CD4-positive, alpha-beta T cell treated with Interferon gamma for 1 hour (primary cell): ENCODE measurements around the gene NBDY.

ENCODE experiments used
- DNase-seq: peaks from one replicate; pipeline ENCODE4 v3.0.0-alpha.2; 2020

Gene NBDY

GRCh38 chrX:56787734-56788152 lies 58.7 kb downstream of the NBDY start:
- DNase-seq = no peak

DNA sequence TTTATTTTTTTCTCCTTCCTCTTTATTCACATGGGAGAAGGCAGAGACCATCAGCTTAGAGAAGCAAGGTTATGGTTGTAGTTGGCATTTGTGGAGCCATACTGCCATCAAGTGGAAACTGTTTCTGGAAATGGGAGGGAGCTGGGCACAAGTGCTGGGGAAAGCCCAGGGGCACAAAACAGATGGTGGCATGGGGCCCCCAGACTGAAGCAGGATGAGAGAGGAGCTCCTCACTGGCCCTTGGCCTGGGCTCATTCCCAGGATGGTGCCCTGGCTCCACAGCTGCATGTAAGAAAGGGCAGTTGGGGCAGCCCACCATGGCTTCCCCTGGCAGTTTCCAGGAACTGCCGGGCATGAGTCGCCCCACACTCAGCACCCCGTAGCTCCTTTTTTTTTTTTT lies 59.2 kb downstream of the NBDY start:
- DNase-seq = no peak

DNA sequence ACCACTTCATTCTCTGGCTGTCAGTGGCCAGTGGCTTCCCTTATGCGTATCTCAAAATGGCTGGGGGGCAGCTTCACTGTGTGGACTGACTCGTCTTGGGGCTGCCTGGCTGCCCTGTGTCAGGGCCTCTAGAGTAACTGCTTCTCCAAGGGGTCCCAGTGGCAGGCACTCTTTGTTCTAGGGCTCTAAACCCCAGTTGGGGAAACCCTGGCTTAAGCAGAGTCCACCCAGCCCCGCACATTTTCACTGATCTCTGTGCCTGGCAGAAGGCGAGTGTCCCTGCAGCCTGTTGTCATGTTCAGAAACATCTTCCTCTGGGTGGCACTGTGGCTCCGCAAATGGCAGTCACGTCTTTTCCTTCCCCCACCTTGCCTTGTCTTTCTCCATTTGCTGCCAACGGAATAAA lies 59.7 kb downstream of the NBDY start:
- DNase-seq = peak; percentile 59

DNA sequence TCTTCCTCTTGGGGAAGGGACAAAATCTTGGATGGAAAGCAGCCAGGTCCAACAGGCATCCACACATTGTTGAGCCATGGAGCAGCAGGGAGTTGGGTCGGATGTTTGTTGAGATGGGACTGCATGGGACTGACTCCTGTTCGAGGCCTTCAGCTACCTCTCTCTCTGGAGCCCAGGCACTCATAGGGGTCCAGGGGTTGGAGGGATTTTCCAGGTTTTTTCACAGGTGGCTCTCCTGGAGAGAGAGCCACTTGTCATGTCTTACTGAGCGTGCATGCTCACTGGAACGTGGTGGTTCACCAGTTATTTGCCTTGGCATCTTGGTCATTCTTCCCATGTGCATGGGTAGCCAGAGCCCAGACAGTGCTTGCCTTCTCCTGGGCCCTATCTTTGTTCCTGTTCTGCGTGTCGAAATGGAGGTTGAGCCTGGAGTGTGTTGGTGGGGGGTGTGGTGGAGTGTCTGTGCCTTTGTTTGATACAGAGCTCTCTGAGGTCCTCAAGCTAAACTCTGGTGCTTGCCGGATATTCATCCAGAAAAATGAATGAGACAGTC lies 60.6 kb downstream of the NBDY start:
- no peak for DNase-seq

DNA sequence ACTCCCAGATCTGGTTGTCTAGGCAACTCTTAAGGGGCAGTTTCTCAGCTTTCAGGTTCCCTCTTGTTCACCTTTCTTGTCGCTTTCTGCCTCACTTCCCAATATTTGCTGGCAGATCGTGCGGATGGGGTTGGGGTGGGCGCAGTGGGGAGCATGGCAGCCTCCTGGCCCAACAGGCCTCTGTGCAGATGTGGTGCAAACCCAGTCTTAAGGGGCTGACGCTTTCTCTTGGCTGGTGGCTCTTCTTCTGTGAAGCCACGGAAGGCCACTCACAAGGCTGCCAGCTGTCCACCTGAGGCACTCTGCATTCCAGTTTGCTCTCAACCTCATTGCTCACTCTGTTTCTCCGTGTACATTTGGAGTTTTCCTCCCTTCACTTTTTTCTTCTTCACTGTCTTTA lies 61.7 kb downstream of the NBDY start:
- DNase-seq = no peak

GRCh38 chrX:56791456-56791855 lies 62.4 kb downstream of the NBDY start:
- DNase-seq = no peak

- DNase-seq = no peak
Observed at GRCh38 chrX:56792270-56793111, 63.4 kb downstream of the NBDY start.

DNA sequence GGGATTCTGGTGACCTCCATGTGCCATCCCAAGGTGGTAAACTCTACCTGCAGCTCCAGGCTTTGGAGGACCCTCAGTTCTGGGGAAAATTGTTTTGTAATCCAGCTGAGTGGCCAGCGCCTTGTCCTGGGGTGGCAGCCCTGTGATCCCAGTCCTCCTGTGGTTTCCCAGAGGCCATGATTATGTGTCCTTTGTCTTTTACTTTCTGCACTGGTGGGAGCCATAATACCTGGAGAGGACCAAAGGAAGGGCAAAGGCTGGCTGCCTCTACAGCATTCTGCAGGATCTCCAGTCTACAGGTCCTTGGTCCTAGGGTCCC lies 64.0 kb downstream of the NBDY start:
- no peak for DNase-seq

DNA sequence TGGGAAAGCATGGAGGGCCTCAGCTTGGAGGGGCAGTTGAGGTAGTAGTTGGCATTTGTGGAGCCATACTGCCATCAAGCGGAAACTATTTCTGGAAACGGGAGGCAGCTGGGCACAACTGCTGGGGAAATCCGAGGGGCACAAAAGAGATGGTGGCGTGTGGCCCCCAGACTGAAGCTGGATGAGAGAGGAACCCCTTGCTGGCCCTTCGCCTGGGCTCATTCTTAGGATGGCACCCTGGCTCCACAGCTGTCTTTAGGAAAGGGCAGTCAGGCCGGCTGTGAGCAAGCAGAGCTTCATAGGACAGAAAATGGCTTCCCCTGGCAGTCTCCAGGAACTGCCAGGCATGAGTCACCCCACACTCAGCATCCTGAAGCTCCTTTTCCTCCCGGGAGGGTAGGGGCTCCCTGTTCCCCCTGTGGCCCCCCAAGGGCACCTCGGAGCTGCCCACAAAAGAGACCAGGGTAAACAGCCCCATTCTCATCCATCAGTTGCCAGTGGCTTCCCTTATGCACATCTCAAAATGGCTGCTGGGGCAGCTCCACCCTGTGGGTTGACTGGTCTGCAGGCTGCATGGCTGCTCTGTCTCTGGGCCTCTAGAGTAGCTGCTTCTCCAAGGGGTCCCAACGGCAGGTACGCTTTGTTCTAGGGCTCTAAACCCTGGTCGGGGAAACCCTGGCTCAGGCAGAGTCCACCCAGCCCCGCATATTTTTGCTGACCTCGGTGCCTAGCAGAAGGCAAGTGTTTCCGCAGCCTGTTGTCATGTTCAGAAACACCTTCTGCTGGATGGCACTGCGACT lies 64.7 kb downstream of the NBDY start:
- no peak for DNase-seq

DNA sequence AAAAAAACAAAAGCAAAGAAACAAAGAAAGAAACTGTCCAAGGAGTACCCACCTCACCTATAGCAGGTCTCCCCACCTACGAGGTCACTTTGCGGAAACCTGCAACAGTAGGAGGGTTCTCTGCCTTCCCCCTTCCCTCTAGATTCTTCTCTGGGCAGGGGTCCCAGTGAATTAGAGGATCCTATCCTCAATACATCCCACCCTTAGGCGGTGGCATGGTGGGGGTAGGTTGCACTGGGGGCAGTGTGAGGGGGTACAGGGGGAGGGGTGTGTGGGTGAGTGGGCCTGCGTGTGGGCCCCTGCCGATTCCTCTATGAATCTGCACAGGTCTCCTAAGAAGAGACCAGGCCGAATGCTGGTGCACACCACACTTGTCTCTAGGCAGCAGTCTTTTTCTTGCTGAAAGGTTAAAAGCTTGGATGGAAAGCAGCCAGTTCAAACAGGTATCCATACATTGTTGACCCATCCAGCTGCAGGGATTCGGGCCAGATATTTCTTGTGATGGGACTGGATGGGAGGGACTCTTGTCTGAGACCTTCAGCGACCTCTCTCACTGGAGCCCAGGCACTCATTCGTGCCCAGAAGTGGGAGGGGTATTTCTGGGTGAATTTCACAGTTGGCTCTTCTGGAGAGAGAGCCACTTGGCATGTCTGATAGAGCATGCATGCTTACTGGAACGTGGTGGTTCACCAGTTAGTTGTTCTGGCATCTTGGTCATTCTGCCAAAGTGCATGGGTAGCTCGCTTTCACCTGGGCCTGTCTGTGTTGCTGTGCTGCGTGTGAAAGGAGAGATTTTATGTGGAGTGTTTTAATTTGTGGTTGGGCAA lies 65.6 kb downstream of the NBDY start:
- no peak for DNase-seq

- no peak for DNase-seq
Observed at GRCh38 chrX:56795309-56795868, 66.3 kb downstream of the NBDY start.

GRCh38 chrX:56796641-56797395 lies 67.8 kb downstream of the NBDY start:
- DNase-seq = no peak

DNA sequence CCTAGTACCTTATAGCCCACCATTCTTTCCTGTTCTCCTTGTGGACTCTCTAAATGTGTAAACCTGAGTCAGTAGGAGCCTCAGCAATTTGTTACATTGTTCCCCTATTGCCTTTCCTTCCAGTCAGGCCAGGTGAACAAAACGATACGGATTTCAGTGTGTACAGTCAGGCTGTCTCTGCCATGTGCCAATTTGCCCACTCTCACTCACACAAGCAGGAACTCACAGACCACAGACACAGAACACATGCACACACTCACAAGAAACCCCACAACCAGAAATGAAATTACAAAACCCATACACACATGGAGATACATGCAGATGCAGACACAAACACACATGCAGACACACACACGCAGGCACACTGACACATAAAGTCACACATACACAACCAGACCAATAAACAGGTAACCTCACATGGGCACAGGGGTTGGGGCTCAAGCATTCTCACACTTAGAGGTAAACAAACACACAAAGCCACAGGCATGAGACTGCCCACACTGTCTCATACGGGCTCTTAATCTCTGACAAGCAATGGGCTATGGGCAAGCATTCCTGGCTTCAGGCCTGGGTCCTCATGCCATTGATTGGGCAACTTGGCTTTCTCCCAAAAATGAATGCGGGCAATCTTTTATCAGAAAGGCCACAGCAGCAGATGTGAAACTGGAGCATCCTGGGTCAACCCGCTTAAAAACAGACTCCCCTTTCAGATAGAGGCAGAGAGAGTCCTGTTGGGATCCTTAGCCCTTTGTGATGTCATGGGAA lies 68.7 kb downstream of the NBDY start:
- DNase-seq = no peak

- DNase-seq = no peak
Observed at GRCh38 chrX:56798339-56798711, 69.3 kb downstream of the NBDY start.

DNA sequence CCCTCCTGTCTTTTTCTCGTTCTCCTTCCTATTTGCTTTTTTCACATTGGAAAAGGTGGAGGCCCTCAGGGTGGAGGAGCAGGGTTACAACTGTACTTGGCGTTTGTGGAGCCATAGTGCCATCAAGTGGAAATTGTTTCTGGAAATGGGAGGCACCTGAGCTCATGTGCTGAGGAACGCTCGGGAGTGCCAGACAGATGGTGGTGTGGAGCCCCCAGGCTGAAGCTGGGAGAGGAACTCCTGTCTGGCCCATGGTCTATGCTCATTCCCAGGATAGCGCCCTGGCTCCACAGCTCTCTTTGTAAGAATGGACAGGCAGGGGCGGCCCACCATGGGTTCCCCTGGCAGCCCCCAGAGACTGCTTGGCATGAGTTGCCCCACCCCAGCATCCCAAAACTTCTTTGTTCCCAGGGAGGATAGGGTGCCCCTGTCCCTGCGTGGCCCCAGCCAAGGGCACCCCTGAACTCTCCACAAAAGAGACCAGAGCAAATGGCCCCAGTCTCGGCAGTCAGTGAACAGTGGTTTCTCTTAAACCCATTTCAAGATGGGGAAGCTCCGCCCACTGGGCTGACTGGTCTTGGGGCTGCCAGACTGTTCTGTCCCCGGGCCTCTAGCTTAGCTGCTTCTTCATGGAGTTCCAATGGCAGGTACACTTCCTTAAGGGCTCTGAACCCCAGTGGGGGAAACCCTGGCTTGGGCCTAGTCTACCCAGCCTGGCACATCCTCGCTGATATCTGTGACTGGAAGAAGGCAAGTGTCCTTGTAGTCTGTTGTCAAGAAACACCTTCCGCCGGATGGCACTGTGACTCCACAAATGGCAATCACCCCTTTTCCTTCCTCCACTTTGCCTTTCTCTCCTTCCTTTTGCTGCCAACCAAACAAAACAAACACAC lies 70.1 kb downstream of the NBDY start:
- DNase-seq = no peak

DNA sequence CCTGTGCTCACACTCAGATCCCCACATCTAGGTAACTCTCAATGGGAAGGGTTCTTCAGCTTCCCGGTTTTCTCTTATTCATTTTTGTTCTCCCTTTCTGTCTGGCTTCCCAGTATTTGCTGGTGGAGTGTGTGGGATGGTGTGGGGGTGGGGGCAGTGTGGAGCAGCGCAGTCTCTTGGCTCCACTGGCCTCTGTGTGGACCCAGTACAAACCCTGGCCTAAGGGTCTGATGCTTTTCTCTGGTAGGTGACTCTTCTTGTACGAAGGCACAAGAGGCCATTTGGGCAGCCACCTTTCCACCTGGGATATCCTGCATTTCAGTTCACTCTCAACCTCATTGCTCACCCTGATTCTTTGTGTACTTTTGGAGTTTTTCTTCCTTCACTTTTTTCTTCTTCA lies 71.3 kb downstream of the NBDY start:
- no peak for DNase-seq

GRCh38 chrX:56800801-56801200 lies 71.8 kb downstream of the NBDY start:
- DNase-seq = peak; percentile 65

DNA sequence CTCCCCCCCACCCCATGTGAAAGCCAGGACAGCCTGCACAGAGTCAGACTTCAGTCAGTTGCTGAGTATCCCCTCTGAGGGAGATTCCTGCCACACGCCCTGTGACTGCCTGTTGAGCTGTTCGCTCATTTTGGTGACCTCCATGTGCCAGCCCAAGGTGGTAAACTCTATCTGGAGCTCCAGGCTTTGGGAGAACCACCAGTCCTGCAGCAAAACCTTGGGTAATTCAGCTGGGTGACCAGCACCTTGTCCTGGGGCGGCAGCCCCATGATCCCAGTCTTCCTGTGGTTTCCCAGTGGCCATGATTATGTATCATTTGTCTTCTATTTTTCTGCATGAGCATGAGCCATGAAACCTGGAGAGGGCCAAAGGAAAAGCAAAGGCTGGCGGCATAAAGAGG lies 73.4 kb downstream of the NBDY start:
- no peak for DNase-seq

GRCh38 chrX:56802921-56803849 lies 74.1 kb downstream of the NBDY start:
- peak; percentile 80 for DNase-seq
